Astrocyte of the cerebellum (primary cell): Measurements from ENCODE around the gene EFCAB13.
"Not testable (repeated sequence)": the region's sequence is repeated elsewhere in the genome, so short reads cannot be mapped to it uniquely, and the experiment has no call there.

Source experiments
- DNase-seq: peaks from one replicate; pipeline ENCODE4 v3.0.0-alpha.2; 2011; ENCODE audit warnings: low read depth
- H3K4me3 ChIP-seq: 2 replicates; pipeline ENCODE4 v1.5.1; 2011; ENCODE audit warnings: mild to moderate bottlenecking, low read depth, low read length, moderate library complexity
- in situ Hi-C: cut with HindIII; loops from 2 replicates; pipeline ENCODE4 v1.10.0; 2017; ENCODE audit warnings: low sequenced_read_pairs
- TF ChIP-seq, protein P1 (sequence below): IDR thresholded peaks from 2 replicates; pipeline ENCODE4 v1.5.1; 2012; ENCODE audit warnings: low read length, low read depth, moderate library complexity, mild to moderate bottlenecking; ENCODE audit errors: missing control alignments

The EFCAB13 gene

DNA sequence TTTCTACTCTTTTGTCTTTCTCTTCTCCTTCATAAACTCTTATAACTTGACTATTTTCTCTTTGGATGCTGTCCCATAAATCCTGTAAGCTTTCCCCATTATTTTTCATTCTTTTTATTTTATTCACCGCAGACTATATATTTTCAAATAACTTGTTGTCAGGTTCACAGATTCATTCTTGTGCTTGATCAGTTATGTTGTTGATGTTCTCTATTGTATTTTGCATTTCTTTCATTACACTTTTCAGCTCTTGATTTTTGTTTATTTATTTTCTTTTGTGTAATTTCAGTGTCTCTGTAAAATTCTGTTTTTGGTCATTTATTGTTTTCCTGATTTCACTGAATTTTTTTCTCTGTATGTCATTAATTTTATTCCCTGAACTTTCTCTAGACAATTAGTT is 49.2 kb downstream of the EFCAB13 start:
- TF ChIP-seq, protein P1, sequence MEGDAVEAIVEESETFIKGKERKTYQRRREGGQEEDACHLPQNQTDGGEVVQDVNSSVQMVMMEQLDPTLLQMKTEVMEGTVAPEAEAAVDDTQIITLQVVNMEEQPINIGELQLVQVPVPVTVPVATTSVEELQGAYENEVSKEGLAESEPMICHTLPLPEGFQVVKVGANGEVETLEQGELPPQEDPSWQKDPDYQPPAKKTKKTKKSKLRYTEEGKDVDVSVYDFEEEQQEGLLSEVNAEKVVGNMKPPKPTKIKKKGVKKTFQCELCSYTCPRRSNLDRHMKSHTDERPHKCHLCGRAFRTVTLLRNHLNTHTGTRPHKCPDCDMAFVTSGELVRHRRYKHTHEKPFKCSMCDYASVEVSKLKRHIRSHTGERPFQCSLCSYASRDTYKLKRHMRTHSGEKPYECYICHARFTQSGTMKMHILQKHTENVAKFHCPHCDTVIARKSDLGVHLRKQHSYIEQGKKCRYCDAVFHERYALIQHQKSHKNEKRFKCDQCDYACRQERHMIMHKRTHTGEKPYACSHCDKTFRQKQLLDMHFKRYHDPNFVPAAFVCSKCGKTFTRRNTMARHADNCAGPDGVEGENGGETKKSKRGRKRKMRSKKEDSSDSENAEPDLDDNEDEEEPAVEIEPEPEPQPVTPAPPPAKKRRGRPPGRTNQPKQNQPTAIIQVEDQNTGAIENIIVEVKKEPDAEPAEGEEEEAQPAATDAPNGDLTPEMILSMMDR, result no peak
- no peak overlapping the region for H3K4me3 ChIP-seq
- in situ Hi-C loops, result no loop called here
- DNase-seq, result no peak

- TF ChIP-seq, protein P1, result no peak
- DNase-seq, result no peak
- in situ Hi-C loops, result no loop called here
- no peak overlapping the region for H3K4me3 ChIP-seq
Observed at GRCh38 chr17:47376247-47376646, 52.5 kb downstream of the EFCAB13 start.

GRCh38 chr17:47388825-47389224 is 65.1 kb downstream of the EFCAB13 start:
- in situ Hi-C loops, result no loop called here
- TF ChIP-seq, protein P1, result no peak

GRCh38 chr17:47397532-47398128 is 73.9 kb downstream of the EFCAB13 start:
- H3K4me3 ChIP-seq, in situ Hi-C loops, DNase-seq: not testable (repeated sequence)

More at GRCh38 chr17:47388825-47389224, 65.1 kb downstream of the EFCAB13 start:
- H3K4me3 ChIP-seq, result no peak overlapping the region
- DNase-seq, result no peak

DNA sequence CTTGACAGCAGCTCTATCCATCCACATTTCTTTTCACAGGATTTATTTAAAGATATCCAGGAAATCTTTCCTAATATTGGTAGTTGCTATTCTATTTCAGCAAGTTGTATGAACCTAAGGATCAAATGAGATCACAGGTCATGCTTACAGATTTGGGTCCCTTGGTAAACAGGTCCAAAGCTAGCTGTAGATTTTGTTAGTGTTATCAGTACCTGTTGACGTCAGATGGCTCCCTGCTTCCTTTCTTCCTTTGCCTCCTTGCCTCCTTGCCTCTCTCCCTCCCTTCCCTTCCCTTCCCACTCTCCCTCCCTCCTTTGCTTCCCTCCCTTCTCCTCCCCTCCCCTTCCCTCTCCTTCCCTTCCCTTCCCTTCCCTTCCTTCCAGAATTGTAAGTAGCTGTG is 76.6 kb downstream of the EFCAB13 start:
- TF ChIP-seq, protein P1, result no peak
- no peak for DNase-seq
- H3K4me3 ChIP-seq, result no peak overlapping the region
- in situ Hi-C loops, result loop anchor here (5.0 kb wide), 1 partner anchor 42 kb away; no protein-coding TSS in a partner anchor

- in situ Hi-C loops, result loop anchor here (5.0 kb wide), 1 partner anchor 41 kb away; no protein-coding TSS in a partner anchor
- TF ChIP-seq, protein P1, result no peak
- no peak for DNase-seq
- no peak overlapping the region for H3K4me3 ChIP-seq
Observed at GRCh38 chr17:47401100-47401499, 77.3 kb downstream of the EFCAB13 start.

- in situ Hi-C loops, result loop anchor here (5.0 kb wide), 1 partner anchor 38 kb away; no protein-coding TSS in a partner anchor
- no peak for DNase-seq
- no peak overlapping the region for H3K4me3 ChIP-seq
- TF ChIP-seq, protein P1, result no peak
Observed at GRCh38 chr17:47404006-47404405, 80.3 kb downstream of the EFCAB13 start.
